Tibial nerve (tissue), 4 donors: ENCODE results near the gene ATP2A3.

ENCODE experiments used
- EP300 ChIP-seq, 2 donors: sonication (generic); formaldehyde crosslinking; IDR thresholded peaks; one replicate each; pipeline ENCODE4 v1.6.1; 2017; ENCODE audit warnings: antibody characterized with exemption in 2 of 2, mild to moderate bottlenecking in 1 of 2
- TF ChIP-seq, protein P1 (sequence below), 5 experiments: fragments of 200-600 bp in 3 of 5; fragments of 450-650 bp in 2 of 5; sonication (generic) in 3 of 5; IDR thresholded peaks; one replicate each; pipeline ENCODE4 v1.5.1; 2016 to 2019; ENCODE audit warnings: antibody characterized with exemption in 5 of 5, mild to moderate bottlenecking in 3 of 5, moderate library complexity in 2 of 5

DNA sequence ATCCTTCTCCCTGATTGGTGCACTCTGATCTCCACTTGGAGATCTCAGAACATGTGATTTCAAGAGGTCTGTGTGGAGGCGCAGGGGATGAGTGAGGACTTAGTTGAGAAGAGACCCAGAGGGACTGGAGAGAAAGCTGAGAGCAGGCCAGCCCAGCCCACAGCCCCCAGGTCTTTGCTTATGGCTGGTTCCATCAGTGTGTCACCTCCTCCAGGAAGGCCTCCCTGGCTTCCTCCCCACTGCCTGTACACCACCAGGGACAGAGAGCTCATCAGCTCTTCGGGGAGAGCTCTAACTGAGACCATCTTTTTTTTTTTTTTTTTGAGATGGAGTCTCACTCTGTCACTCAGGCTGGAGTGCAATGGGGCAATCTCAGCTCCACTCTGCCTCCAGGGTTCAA lies 51.4 kb downstream of the ATP2A3 start:
- TF ChIP-seq, protein P1, sequence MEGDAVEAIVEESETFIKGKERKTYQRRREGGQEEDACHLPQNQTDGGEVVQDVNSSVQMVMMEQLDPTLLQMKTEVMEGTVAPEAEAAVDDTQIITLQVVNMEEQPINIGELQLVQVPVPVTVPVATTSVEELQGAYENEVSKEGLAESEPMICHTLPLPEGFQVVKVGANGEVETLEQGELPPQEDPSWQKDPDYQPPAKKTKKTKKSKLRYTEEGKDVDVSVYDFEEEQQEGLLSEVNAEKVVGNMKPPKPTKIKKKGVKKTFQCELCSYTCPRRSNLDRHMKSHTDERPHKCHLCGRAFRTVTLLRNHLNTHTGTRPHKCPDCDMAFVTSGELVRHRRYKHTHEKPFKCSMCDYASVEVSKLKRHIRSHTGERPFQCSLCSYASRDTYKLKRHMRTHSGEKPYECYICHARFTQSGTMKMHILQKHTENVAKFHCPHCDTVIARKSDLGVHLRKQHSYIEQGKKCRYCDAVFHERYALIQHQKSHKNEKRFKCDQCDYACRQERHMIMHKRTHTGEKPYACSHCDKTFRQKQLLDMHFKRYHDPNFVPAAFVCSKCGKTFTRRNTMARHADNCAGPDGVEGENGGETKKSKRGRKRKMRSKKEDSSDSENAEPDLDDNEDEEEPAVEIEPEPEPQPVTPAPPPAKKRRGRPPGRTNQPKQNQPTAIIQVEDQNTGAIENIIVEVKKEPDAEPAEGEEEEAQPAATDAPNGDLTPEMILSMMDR (IDR thresholded peaks at IDR 0.05), result no peak
- no peak for TF ChIP-seq EP300 (IDR thresholded peaks at IDR 0.05)
